K562 (cell line): ENCODE data around the gene ZBTB18.

ENCODE experiments used
- CBFB ChIP-seq: sonication (generic); formaldehyde crosslinking; IDR thresholded peaks from 2 replicates; pipeline ENCODE4 v1.4.0; 2020; ENCODE audit warnings: mild to moderate bottlenecking, missing genetic modification reagents
- FOS ChIP-seq: IDR thresholded peaks from 3 replicates; pipeline ENCODE4 v1.6.1; 2011; ENCODE audit not compliant: insufficient read length; ENCODE audit errors: extremely low read depth
- IFI16 ChIP-seq: fragments of 250-450 bp; sonication (Bioruptor Pico); IDR thresholded peaks from 2 replicates; pipeline ENCODE4 v2.1.2; 2022; ENCODE audit warnings: mild to moderate bottlenecking, inconsistent platforms
- NR3C1 ChIP-seq: sonication (generic); formaldehyde crosslinking; IDR thresholded peaks from 2 replicates; pipeline ENCODE4 v1.8.1; 2022; ENCODE audit warnings: missing genetic modification reagents
- PHF8 ChIP-seq: fragments of 200-600 bp; sonication (generic); IDR thresholded peaks from 2 replicates; pipeline ENCODE4 v1.6.1; 2012; ENCODE audit warnings: mixed run types, mild to moderate bottlenecking, inconsistent platforms, low read length, moderate library complexity, borderline replicate concordance
- POLR2A ChIP-seq: fragments of 450-650 bp; conservative IDR thresholded peaks from 2 replicates; pipeline ENCODE4 v1.6.1; 2016
- SIX5 ChIP-seq, 2 experiments: IDR thresholded peaks; 2 replicates each; pipeline ENCODE4 v1.6.1; 2011; ENCODE audit warnings: low read length in 2 of 2, borderline replicate concordance in 1 of 2, low read depth in 1 of 2, mild to moderate bottlenecking in 1 of 2, moderate library complexity in 1 of 2; ENCODE audit not compliant: insufficient read depth in 1 of 2
- SNRNP70 ChIP-seq: fragments of 200-400 bp; formaldehyde crosslinking; optimal IDR thresholded peaks from 2 replicates; pipeline ENCODE3; 2017; ENCODE audit warnings: low read depth, low read length
- ZFP1 ChIP-seq: fragments of 450-650 bp; formaldehyde crosslinking; IDR thresholded peaks from 2 replicates; pipeline ENCODE4 v1.4.0; 2020; ENCODE audit warnings: mild to moderate bottlenecking, mixed read lengths
- ZNF140 ChIP-seq: fragments of 250-450 bp; sonication (Bioruptor Pico); IDR thresholded peaks from 2 replicates; pipeline ENCODE4 v1.8.0; 2021; ENCODE audit warnings: moderate library complexity, mild to moderate bottlenecking, inconsistent platforms
- ZNF263 ChIP-seq: sonication (generic); formaldehyde crosslinking; IDR thresholded peaks from 2 replicates; pipeline ENCODE4 v1.8.0; 2022; ENCODE audit warnings: mild to moderate bottlenecking, missing genetic modification reagents, borderline replicate concordance
- ZNF764 ChIP-seq: fragments of 250-450 bp; sonication (Bioruptor Pico); IDR thresholded peaks from 2 replicates; pipeline ENCODE4 v1.4.0; 2020; ENCODE audit warnings: low read depth, mild to moderate bottlenecking, moderate library complexity
- TF ChIP-seq, protein P1 (sequence below): fragments of 150-350 bp; IDR thresholded peaks from 2 replicates; pipeline ENCODE4 v1.6.1; 2014; ENCODE audit warnings: low read depth, mild to moderate bottlenecking, low read length, borderline replicate concordance
- TF ChIP-seq, protein P2 (sequence below), 3 experiments: IDR thresholded peaks in 2 of 3; conservative IDR thresholded peaks in 1 of 3; 2 replicates each; pipeline ENCODE4 v1.5.1; 2011 to 2012; ENCODE audit warnings: low read length in 3 of 3, mild to moderate bottlenecking in 3 of 3, control low read depth in 2 of 3, improper control_type of control experiment in 1 of 3, inconsistent platforms in 1 of 3, low read depth in 1 of 3, mixed read lengths in 1 of 3, moderate library complexity in 1 of 3; ENCODE audit not compliant: insufficient read depth in 2 of 3

DNA sequence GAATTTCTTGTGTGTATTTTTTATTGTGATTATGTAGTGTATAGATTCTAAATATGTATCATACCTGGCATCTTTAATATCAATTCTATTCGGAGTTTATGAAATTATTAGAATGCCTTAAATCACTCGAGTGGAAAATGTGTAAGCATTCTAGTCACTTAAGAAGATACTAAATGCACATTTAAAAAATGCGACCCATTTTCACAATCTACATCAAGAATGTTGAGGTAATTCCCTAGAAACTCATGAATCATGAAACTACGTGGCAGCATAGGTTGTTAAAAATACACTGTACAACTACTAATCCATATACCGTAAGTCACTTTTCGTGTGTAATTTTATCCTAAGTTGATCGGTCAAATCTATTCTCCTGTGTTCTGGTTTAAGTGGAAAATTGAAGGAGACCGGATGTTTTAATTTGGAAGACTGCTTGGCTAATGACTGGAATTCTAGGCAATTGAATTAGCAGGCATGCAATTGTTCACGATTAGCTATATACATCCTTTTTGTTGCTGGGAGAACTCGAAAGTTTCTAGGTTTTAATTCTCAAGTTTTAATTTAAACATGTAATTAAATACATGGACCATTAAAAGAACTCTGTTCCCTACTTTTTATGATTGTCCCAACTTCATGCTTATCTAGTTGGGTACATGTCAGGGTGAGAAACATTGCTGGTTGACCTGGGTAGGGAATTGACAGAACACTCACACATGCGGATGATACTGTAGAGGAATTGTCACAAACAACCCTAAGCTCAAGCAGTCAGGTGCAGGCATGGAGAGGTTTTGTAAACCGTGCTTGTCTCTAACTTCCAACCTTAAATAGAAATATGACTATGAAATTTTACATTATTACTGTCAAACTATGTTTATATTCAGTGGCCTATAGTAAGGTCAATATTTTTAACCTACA lies 6.6 kb downstream of the ZBTB18 start:
- TF ChIP-seq ZFP1 (no peak), POLR2A (no peak), IFI16 (CRISPR knock-in tag) (no peak), ZNF764 (no peak), ZNF140 (CRISPR knock-in tag) (no peak), SIX5 (IDR thresholded peaks at IDR 0.05; ENCODE audit: borderline replicate concordance in 1 of 2, insufficient read depth in 1 of 2, low read depth in 1 of 2, low read length in 2 of 2) (no peak), NR3C1 (CRISPR knock-in tag) (no peak), FOS (no peak), CBFB (CRISPR knock-in tag) (no peak), SNRNP70 (no peak), ZNF263 (no peak), PHF8 (no peak)
- TF ChIP-seq, protein P1, sequence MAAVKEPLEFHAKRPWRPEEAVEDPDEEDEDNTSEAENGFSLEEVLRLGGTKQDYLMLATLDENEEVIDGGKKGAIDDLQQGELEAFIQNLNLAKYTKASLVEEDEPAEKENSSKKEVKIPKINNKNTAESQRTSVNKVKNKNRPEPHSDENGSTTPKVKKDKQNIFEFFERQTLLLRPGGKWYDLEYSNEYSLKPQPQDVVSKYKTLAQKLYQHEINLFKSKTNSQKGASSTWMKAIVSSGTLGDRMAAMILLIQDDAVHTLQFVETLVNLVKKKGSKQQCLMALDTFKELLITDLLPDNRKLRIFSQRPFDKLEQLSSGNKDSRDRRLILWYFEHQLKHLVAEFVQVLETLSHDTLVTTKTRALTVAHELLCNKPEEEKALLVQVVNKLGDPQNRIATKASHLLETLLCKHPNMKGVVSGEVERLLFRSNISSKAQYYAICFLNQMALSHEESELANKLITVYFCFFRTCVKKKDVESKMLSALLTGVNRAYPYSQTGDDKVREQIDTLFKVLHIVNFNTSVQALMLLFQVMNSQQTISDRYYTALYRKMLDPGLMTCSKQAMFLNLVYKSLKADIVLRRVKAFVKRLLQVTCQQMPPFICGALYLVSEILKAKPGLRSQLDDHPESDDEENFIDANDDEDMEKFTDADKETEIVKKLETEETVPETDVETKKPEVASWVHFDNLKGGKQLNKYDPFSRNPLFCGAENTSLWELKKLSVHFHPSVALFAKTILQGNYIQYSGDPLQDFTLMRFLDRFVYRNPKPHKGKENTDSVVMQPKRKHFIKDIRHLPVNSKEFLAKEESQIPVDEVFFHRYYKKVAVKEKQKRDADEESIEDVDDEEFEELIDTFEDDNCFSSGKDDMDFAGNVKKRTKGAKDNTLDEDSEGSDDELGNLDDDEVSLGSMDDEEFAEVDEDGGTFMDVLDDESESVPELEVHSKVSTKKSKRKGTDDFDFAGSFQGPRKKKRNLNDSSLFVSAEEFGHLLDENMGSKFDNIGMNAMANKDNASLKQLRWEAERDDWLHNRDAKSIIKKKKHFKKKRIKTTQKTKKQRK = no peak
- TF ChIP-seq, protein P2, sequence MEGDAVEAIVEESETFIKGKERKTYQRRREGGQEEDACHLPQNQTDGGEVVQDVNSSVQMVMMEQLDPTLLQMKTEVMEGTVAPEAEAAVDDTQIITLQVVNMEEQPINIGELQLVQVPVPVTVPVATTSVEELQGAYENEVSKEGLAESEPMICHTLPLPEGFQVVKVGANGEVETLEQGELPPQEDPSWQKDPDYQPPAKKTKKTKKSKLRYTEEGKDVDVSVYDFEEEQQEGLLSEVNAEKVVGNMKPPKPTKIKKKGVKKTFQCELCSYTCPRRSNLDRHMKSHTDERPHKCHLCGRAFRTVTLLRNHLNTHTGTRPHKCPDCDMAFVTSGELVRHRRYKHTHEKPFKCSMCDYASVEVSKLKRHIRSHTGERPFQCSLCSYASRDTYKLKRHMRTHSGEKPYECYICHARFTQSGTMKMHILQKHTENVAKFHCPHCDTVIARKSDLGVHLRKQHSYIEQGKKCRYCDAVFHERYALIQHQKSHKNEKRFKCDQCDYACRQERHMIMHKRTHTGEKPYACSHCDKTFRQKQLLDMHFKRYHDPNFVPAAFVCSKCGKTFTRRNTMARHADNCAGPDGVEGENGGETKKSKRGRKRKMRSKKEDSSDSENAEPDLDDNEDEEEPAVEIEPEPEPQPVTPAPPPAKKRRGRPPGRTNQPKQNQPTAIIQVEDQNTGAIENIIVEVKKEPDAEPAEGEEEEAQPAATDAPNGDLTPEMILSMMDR (IDR thresholded peaks at IDR 0.05 in 2 of 3, conservative IDR thresholded peaks at IDR 0.05 in 1 of 3; ENCODE audit: insufficient read depth in 2 of 3, low read depth in 1 of 3, low read length in 3 of 3) = no peak
